ENCODE data around the gene IL3. TPM values are rescaled to one million over a fixed set of nuclear protein-coding genes. Genes with fewer than 3 reads are reported as not detected.

IL3 gene
- total and polyA plus RNA-seq, 9 of the 15 experiments (the other 6 are each of a cell fraction or from before 2014, with no cell fraction given), result not detected

DNA sequence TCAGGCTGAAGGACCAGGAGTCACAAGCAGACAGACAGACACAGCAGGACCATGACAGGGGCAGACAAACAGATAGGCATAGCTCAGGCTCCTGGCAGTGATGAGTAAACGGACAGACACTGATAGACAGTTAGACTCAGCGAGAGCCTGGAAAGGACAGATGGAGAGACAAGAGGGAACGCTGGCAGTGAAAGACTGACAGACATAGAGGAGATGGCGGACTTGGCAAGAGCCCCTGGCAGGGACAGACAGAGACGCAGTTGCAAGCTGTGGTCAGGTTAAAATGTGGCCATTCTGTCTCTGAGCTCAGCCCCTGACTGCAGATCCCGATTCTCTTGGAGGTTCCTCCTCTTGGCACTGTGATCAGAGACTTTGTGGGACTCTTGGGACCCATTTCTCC is 26.7 kb downstream of the IL3 start (continued):
- no peak for TF ChIP-seq HMGN3 (IDR thresholded peaks at IDR 0.05; ENCODE audit: borderline replicate concordance, extremely low read depth, insufficient read length, low read depth, low read length)
- TF ChIP-seq RHOXF2B (CRISPR knock-in tag; conservative IDR thresholded peaks at IDR 0.05), result no peak

GRCh38 chr5:132087661-132088060 is 27.2 kb downstream of the IL3 start:
- ChIA-PET CTCF (ENCODE audit: low intra/inter-chr PET ratio) (no interaction called here), POLR2A (interaction anchor here (0.6 to 2.0 kb wide), 4 partner anchors 15 to 408 kb away, joined by 3 to 5 read pairs (median 4); no protein-coding TSS in a partner anchor)
- Histone ChIP-seq H3K9me1 (ENCODE audit: control insufficient read depth, insufficient read depth, low read length) (peaks cover 5% of the 10 kb centered on the region), H3K4me2 (ENCODE audit: insufficient read depth, low read length) (no peak overlapping the region), H3K79me2 (ENCODE audit: control insufficient read depth, insufficient read depth, low read length) (no peaks in the 10 kb centered on the region), H3K27ac (ENCODE audit: extremely low read depth, low read depth, low read length) (no peak overlapping the region), H2AFZ (ENCODE audit: low read depth, low read length) (no peak overlapping the region), H3K9me3 (replicated peaks; ENCODE audit: control insufficient read depth, insufficient read depth, low read depth, low read length) (no peaks in the 10 kb centered on the region), H3K36me3 (ENCODE audit: control insufficient read depth, insufficient read depth, low read length) (no peaks in the 10 kb centered on the region), H3K27me3 (ENCODE audit: control insufficient read depth in 2 of 2, insufficient read depth in 2 of 2, low read length in 2 of 2) (no peaks in the 10 kb centered on the region), H3K4me1 (replicated peaks in 1 of 2; ENCODE audit: control insufficient read depth in 2 of 2, insufficient read depth in 2 of 2, low read length in 2 of 2) (peaks cover 19 to 39% of the 10 kb centered on the region in 2 experiments), H3K4me3 (no peak overlapping the region), H3K9ac (ENCODE audit: insufficient read depth in 1 of 2, low read depth in 2 of 2, low read length in 2 of 2) (no peak overlapping the region; a peak in 1 of 4 replicates), H4K20me1 (replicated peaks; ENCODE audit: control insufficient read depth, insufficient read depth, low read length) (no peaks in the 10 kb centered on the region)
- in situ Hi-C loops (cut with MboI), result no loop called here
- BruUV-seq (replicated peaks), result no TSS peak
- FAIRE-seq (no peak), DNase-seq (ENCODE audit: extremely low read depth in 1 of 4, low spot score in 3 of 4) (no peak), ATAC-seq (no peak)
- intact Hi-C loops (cut with micrococcal nuclease), result no loop called here
- WGBS (ENCODE audit: insufficient coverage, low coverage, missing lambda C conversion rate), result 60% methylated on average over 8 of the region's 8 CpGs
- TF ChIP-seq FOXJ3 (CRISPR knock-in tag; IDR thresholded peaks at IDR 0.05) (no peak), U2AF2 (optimal IDR thresholded peaks at IDR 0.05; ENCODE audit: low read depth, low read length) (no peak), MAZ (CRISPR knock-in tag; conservative IDR thresholded peaks at IDR 0.05 in 1 of 2, IDR thresholded peaks at IDR 0.05 in 1 of 2) (no peak), SRSF9 (IDR thresholded peaks at IDR 0.05; ENCODE audit: borderline replicate concordance, low read depth, low read length) (no peak), XRCC5 (IDR thresholded peaks at IDR 0.05; ENCODE audit: low read depth, low read length) (no peak), CBX2 (IDR thresholded peaks at IDR 0.05; ENCODE audit: insufficient read depth, low read length, poor library complexity, severe bottlenecking) (no peak), ZNF740 (CRISPR knock-in tag; IDR thresholded peaks at IDR 0.05) (no peak), ZNF740 (tag; IDR thresholded peaks at IDR 0.05) (no peak), SMAD2 (IDR thresholded peaks at IDR 0.05; ENCODE audit: low read depth, low read length) (no peak), ARID3B (CRISPR knock-in tag; IDR thresholded peaks at IDR 0.05; ENCODE audit: borderline replicate concordance) (no peak), TBL1XR1 (IDR thresholded peaks at IDR 0.05; ENCODE audit: low read length in 2 of 2) (no peak), E2F3 (CRISPR knock-in tag; IDR thresholded peaks at IDR 0.05) (no peak), CBX1 (IDR thresholded peaks at IDR 0.05; ENCODE audit: low read depth) (no peak), ESRRB (CRISPR knock-in tag; IDR thresholded peaks at IDR 0.05; ENCODE audit: borderline replicate concordance) (no peak), DIDO1 (tag; IDR thresholded peaks at IDR 0.05; ENCODE audit: low read depth) (no peak)

All from K562 (cell line).